Subcutaneous adipose tissue (tissue), 4 donors: ENCODE results near the gene GPRASP1. TPM values are rescaled to one million over a fixed set of nuclear protein-coding genes. Genes with fewer than 3 reads are reported as not detected.

Source experiments
- CTCF ChIP-seq: fragments of 450-650 bp; IDR thresholded peaks from one replicate; pipeline ENCODE4 v1.5.1; 2016; ENCODE audit warnings: low read depth, mild to moderate bottlenecking, control low read depth, antibody characterized with exemption, moderate library complexity
- total RNA-seq, 4 donors: library from RNA; depleted of rRNA; stranded (reverse); fragments of >200 nt; gene quantifications; one replicate each; pipeline ENCODE4 v1.1.0, GENCODE V29; 2016

The GPRASP1 gene
- total RNA-seq, 4 donors from 2014 or later = 5.5 to 7.9 (median 7.3) TPM

- no peak for TF ChIP-seq CTCF
These were observed 411 bp upstream of the GPRASP1 start for GRCh38 chrX:102650903-102651241.

- no peak for TF ChIP-seq CTCF
These were observed 877 bp downstream of the GPRASP1 start for GRCh38 chrX:102652031-102652688.

GRCh38 chrX:102654696-102655095 is 3.4 kb downstream of the GPRASP1 start:
- no peak for TF ChIP-seq CTCF

- TF ChIP-seq CTCF = no peak
These were observed 7.3 kb downstream of the GPRASP1 start for GRCh38 chrX:102658556-102658955.

- TF ChIP-seq CTCF = no peak
These were observed 8.8 kb downstream of the GPRASP1 start for GRCh38 chrX:102659790-102660757.

GRCh38 chrX:102669526-102669925 is 18.2 kb downstream of the GPRASP1 start:
- TF ChIP-seq CTCF = no peak

GRCh38 chrX:102672856-102673255 is 21.6 kb downstream of the GPRASP1 start:
- TF ChIP-seq CTCF = no peak
